Neural cell (in vitro differentiated cells): Measurements from ENCODE around the gene FAM124A. TPM values are rescaled to one million over a fixed set of nuclear protein-coding genes. Genes with fewer than 3 reads are reported as not detected.

ENCODE experiments used
- H2AFZ ChIP-seq: fragments of 200-600, 300-800 bp; sonication (generic), shearing (Covaris generic); 2 replicates; pipeline ENCODE4 v1.6.0; 2014; ENCODE audit warnings: low read depth, mild to moderate bottlenecking, antibody characterized with exemption, low read length, moderate library complexity
- H3F3A ChIP-seq: fragments of 200-600 bp; shearing (Covaris generic); 2 replicates; pipeline ENCODE4 v1.6.1; 2016; ENCODE audit warnings: mild to moderate bottlenecking, moderate library complexity, mixed read lengths, antibody characterized with exemption, low read length; ENCODE audit not compliant: insufficient read depth, poor library complexity, severe bottlenecking
- H3K27ac ChIP-seq: fragments of 200-600, 300-800 bp; sonication (generic), shearing (Covaris generic); 2 replicates; pipeline ENCODE4 v1.5.1; 2014; ENCODE audit warnings: mild to moderate bottlenecking, low read length, moderate library complexity
- H3K27me3 ChIP-seq: fragments of 300-800, 200-600 bp; sonication (generic), shearing (Covaris generic); 2 replicates; pipeline ENCODE4 v1.6.0; 2014; ENCODE audit warnings: mild to moderate bottlenecking, low read depth, low read length, moderate library complexity; ENCODE audit not compliant: insufficient read depth
- H3K36me3 ChIP-seq: fragments of 300-800, 200-600 bp; sonication (generic), shearing (Covaris generic); 2 replicates; pipeline ENCODE4 v1.5.1; 2014; ENCODE audit warnings: mild to moderate bottlenecking, antibody characterized with exemption, low read length, moderate library complexity; ENCODE audit not compliant: insufficient read depth
- H3K4me2 ChIP-seq: fragments of 300-800, 200-600 bp; sonication (generic), shearing (Covaris generic); 2 replicates; pipeline ENCODE4 v1.6.0; 2014; ENCODE audit warnings: mild to moderate bottlenecking, low read length
- H3K4me3 ChIP-seq: fragments of 300-800, 200-600 bp; sonication (generic), shearing (Covaris generic); 2 replicates; pipeline ENCODE4 v1.5.1; 2014; ENCODE audit warnings: mild to moderate bottlenecking, low read length, moderate library complexity
- H3K79me2 ChIP-seq: fragments of 200-600 bp; shearing (Covaris generic); replicated peaks from 2 replicates; pipeline ENCODE4 v1.6.0; 2014; ENCODE audit warnings: mild to moderate bottlenecking, low read length, moderate library complexity; ENCODE audit not compliant: insufficient read depth
- H3K9ac ChIP-seq: fragments of 300-800, 200-600 bp; sonication (generic), shearing (Covaris generic); 2 replicates; pipeline ENCODE4 v1.6.1; 2016; ENCODE audit warnings: mild to moderate bottlenecking, low read length, mixed read lengths
- H3K9me2 ChIP-seq: fragments of 200-600 bp; shearing (Covaris generic); 2 replicates; pipeline ENCODE4 v1.6.1; 2016; ENCODE audit warnings: mild to moderate bottlenecking, low read length, mixed read lengths; ENCODE audit not compliant: insufficient read depth
- H3K9me3 ChIP-seq: fragments of 200-600, 300-800 bp; sonication (generic), shearing (Covaris generic); 2 replicates; pipeline ENCODE4 v1.6.1; 2016; ENCODE audit warnings: mild to moderate bottlenecking, mixed run types, low read length, moderate library complexity, mixed read lengths
- H4K20me1 ChIP-seq: fragments of 200-600 bp; shearing (Covaris generic); 2 replicates; pipeline ENCODE4 v1.6.1; 2016; ENCODE audit warnings: mild to moderate bottlenecking, mixed run types; ENCODE audit not compliant: insufficient read depth
- CTCF ChIP-seq: fragments of 450-650 bp; IDR thresholded peaks from 2 replicates; pipeline ENCODE4 v1.5.1; 2014; ENCODE audit warnings: antibody characterized with exemption, mild to moderate bottlenecking, moderate library complexity; ENCODE audit not compliant: poor library complexity, severe bottlenecking
- EP300 ChIP-seq: fragments of 450-650 bp; conservative IDR thresholded peaks from 2 replicates; pipeline ENCODE4 v1.6.1; 2014; ENCODE audit warnings: antibody characterized with exemption, mild to moderate bottlenecking, moderate library complexity; ENCODE audit not compliant: poor library complexity, severe bottlenecking
- EZH2 ChIP-seq: fragments of 200-600, 300-800 bp; shearing (Covaris generic), sonication (generic); IDR thresholded peaks from 2 replicates; pipeline ENCODE4 v1.6.1; 2014; ENCODE audit warnings: antibody characterized with exemption, low read length, borderline replicate concordance, mild to moderate bottlenecking; ENCODE audit not compliant: insufficient read depth, poor library complexity, severe bottlenecking
- MXI1 ChIP-seq: fragments of 450-650 bp; conservative IDR thresholded peaks from 2 replicates; pipeline ENCODE4 v1.6.1; 2014; ENCODE audit warnings: antibody characterized with exemption, mild to moderate bottlenecking; ENCODE audit not compliant: poor library complexity, severe bottlenecking
- POLR2AphosphoS5 ChIP-seq: IDR thresholded peaks from 2 replicates; pipeline ENCODE4 v1.6.1; 2012
- RAD21 ChIP-seq: fragments of 450-650 bp; conservative IDR thresholded peaks from 2 replicates; pipeline ENCODE4 v1.6.1; 2014; ENCODE audit warnings: antibody characterized with exemption, mild to moderate bottlenecking, moderate library complexity
- REST ChIP-seq: IDR thresholded peaks from 2 replicates; pipeline ENCODE4 v1.6.1; 2012; ENCODE audit warnings: borderline replicate concordance
- SMC3 ChIP-seq: fragments of 450-650 bp; conservative IDR thresholded peaks from 2 replicates; pipeline ENCODE4 v1.6.1; 2014; ENCODE audit warnings: antibody characterized with exemption, mild to moderate bottlenecking, moderate library complexity; ENCODE audit not compliant: poor library complexity
- TAF1 ChIP-seq: IDR thresholded peaks from 2 replicates; pipeline ENCODE4 v1.6.1; 2012; ENCODE audit warnings: low read depth
- polyA plus RNA-seq: library from polyadenylated mRNA; depleted of rRNA; stranded (reverse); fragments of >200 nt; gene quantifications from 2 replicates; pipeline ENCODE4 v1.2.3, GENCODE V29; 2014

FAM124A gene
- polyA plus RNA-seq, 1 donor from 2014 or later: 3.0 TPM

- Histone ChIP-seq H3K4me3 (no peak overlapping the region), H3K9me2 (no peaks in the 10 kb centered on the region), H3K36me3 (no peaks in the 10 kb centered on the region), H3K27me3 (no peaks in the 10 kb centered on the region), H2AFZ (no peak overlapping the region), H3K9me3 (no peaks in the 10 kb centered on the region), H3K9ac (no peak overlapping the region), H3K27ac (no peak overlapping the region), H3K79me2 (no peaks in the 10 kb centered on the region), H4K20me1 (no peaks in the 10 kb centered on the region), H3K4me2 (no peak overlapping the region), H3F3A (no peaks in the 10 kb centered on the region)
- TF ChIP-seq EZH2 (no peak), MXI1 (no peak), EP300 (no peak), RAD21 (no peak), POLR2AphosphoS5 (no peak)
These were observed 28.8 kb upstream of the FAM124A start for GRCh38 chr13:51193387-51193786.

GRCh38 chr13:51194942-51195341 lies 27.3 kb upstream of the FAM124A start:
- H3K9me3 ChIP-seq: no peaks in the 10 kb centered on the region
- H3K36me3 ChIP-seq: no peaks in the 10 kb centered on the region
- H2AFZ ChIP-seq: no peak overlapping the region
- no peak overlapping the region for H3K27ac ChIP-seq
- H3K4me3 ChIP-seq: no peak overlapping the region
- H3F3A ChIP-seq: no peaks in the 10 kb centered on the region
- H3K79me2 ChIP-seq: no peaks in the 10 kb centered on the region
- no peaks in the 10 kb centered on the region for H3K27me3 ChIP-seq
- no peak for TF ChIP-seq MXI1
- no peak for TF ChIP-seq REST
- no peak for TF ChIP-seq EP300
- no peak for TF ChIP-seq TAF1
- no peak for TF ChIP-seq EZH2
- TF ChIP-seq POLR2AphosphoS5: no peak
- TF ChIP-seq RAD21: no peak
- no peak for TF ChIP-seq SMC3
- H3K4me2 ChIP-seq: no peak overlapping the region
- no peaks in the 10 kb centered on the region for H3K9me2 ChIP-seq
- no peaks in the 10 kb centered on the region for H4K20me1 ChIP-seq
- H3K9ac ChIP-seq: no peak overlapping the region

GRCh38 chr13:51201886-51202285 lies 20.3 kb upstream of the FAM124A start:
- Histone ChIP-seq H3F3A (no peaks in the 10 kb centered on the region), H3K79me2 (no peaks in the 10 kb centered on the region), H3K4me2 (no peak overlapping the region), H4K20me1 (no peaks in the 10 kb centered on the region), H3K27ac (no peak overlapping the region), H3K27me3 (no peaks in the 10 kb centered on the region), H3K9ac (no peak overlapping the region), H3K36me3 (no peaks in the 10 kb centered on the region), H2AFZ (no peak overlapping the region), H3K9me2 (no peaks in the 10 kb centered on the region), H3K4me3 (no peak overlapping the region), H3K9me3 (no peaks in the 10 kb centered on the region)
- TF ChIP-seq POLR2AphosphoS5 (no peak), MXI1 (no peak), SMC3 (no peak), RAD21 (no peak), TAF1 (no peak), EZH2 (no peak), REST (no peak), CTCF (no peak), EP300 (no peak)
